ENCODE results near the gene PTBP3. TPM values are rescaled to one million over a fixed set of nuclear protein-coding genes. Genes with fewer than 3 reads are reported as not detected.
A peak's percentile ranks its signal among the peaks of the same experiment; 100 is the strongest.

The PTBP3 gene
- total and polyA plus RNA-seq, 2 of the 13 experiments (the other 11 are each of a cell fraction or from before 2014, with no cell fraction given) = 52.8 to 61.1 TPM

- TF ChIP-seq THAP9 (CRISPR knock-in tag; IDR thresholded peaks at IDR 0.05; ENCODE audit: borderline replicate concordance) = peak; percentile 20; the same call in 1 of the 2 replicates
- no peak for TF ChIP-seq POLR2AphosphoS2 (IDR thresholded peaks at IDR 0.05; ENCODE audit: low read depth, low read length)
- 0 out of 2 replicates have a peak, but pooled peaks have one; percentile 47 for TF ChIP-seq ZBTB8A (CRISPR knock-in tag; IDR thresholded peaks at IDR 0.05; ENCODE audit: borderline replicate concordance, low read depth)
- no peak for TF ChIP-seq ZNF780A (CRISPR knock-in tag; IDR thresholded peaks at IDR 0.05)
- TF ChIP-seq ZNF431 (CRISPR knock-in tag; IDR thresholded peaks at IDR 0.05; ENCODE audit: borderline replicate concordance, low read depth) = no peak; the same call in 1 of the 2 replicates
- TF ChIP-seq FOSL2 (CRISPR knock-in tag; IDR thresholded peaks at IDR 0.05) = no peak
- no peak for TF ChIP-seq PRPF4 (IDR thresholded peaks at IDR 0.05; ENCODE audit: low read depth, low read length, poor library complexity, severe bottlenecking)
- no peak; the same call in 1 of the 2 replicates for TF ChIP-seq ZNF503 (CRISPR knock-in tag; IDR thresholded peaks at IDR 0.05)
- TF ChIP-seq KLF13 (CRISPR knock-in tag; IDR thresholded peaks at IDR 0.05) = no peak
- TF ChIP-seq ZNF441 (CRISPR knock-in tag; IDR thresholded peaks at IDR 0.05; ENCODE audit: borderline replicate concordance) = peak; percentile 83; the same call in 1 of the 2 replicates
- TF ChIP-seq MAZ (IDR thresholded peaks at IDR 0.05; ENCODE audit: borderline replicate concordance, low read depth, low read length) = peak; percentile 67; the same call in 1 of the 2 replicates
- peak; percentile 65; the same call in 1 of the 2 replicates for TF ChIP-seq MAZ (CRISPR knock-in tag; IDR thresholded peaks at IDR 0.05; ENCODE audit: low read depth)
- TF ChIP-seq ZNF670 (CRISPR knock-in tag; IDR thresholded peaks at IDR 0.05; ENCODE audit: borderline replicate concordance) = peak; percentile 74; the same call in 1 of the 2 replicates
- no peak for TF ChIP-seq ZBTB7A (CRISPR knock-in tag; IDR thresholded peaks at IDR 0.05)
- no peak for TF ChIP-seq PCBP1 (IDR thresholded peaks at IDR 0.05; ENCODE audit: borderline replicate concordance, low read depth, low read length)
- TF ChIP-seq SP5 (CRISPR knock-in tag; IDR thresholded peaks at IDR 0.05; ENCODE audit: borderline replicate concordance, low read depth) = peak; percentile 55; the same call in 1 of the 2 replicates
- no peak for TF ChIP-seq GPN1 (CRISPR knock-in tag; IDR thresholded peaks at IDR 0.05; ENCODE audit: borderline replicate concordance)
- peak; percentile 58; the same call in 1 of the 2 replicates for TF ChIP-seq KAT8 (CRISPR knock-in tag; IDR thresholded peaks at IDR 0.05)
- no peak for TF ChIP-seq SRF (IDR thresholded peaks at IDR 0.05; ENCODE audit: low read depth, low read length)
- 0 out of 2 replicates have a peak, but pooled peaks have one; percentile 20 for TF ChIP-seq ZNF792 (CRISPR knock-in tag; IDR thresholded peaks at IDR 0.05)
- no peak for TF ChIP-seq THYN1 (CRISPR knock-in tag; IDR thresholded peaks at IDR 0.05; ENCODE audit: borderline replicate concordance, low read depth)
- no peak for TF ChIP-seq PAF1 (CRISPR knock-in tag; IDR thresholded peaks at IDR 0.05)
- TF ChIP-seq SNAPC5 (CRISPR knock-in tag; IDR thresholded peaks at IDR 0.05; ENCODE audit: borderline replicate concordance) = no peak
- TF ChIP-seq ZNF326 (CRISPR knock-in tag; IDR thresholded peaks at IDR 0.05; ENCODE audit: borderline replicate concordance) = no peak
- TF ChIP-seq BHLHE40 (IDR thresholded peaks at IDR 0.05; ENCODE audit: low read length) = no peak
- no peak for TF ChIP-seq ZSCAN25 (CRISPR knock-in tag; IDR thresholded peaks at IDR 0.05)
Measured at GRCh38 chr9:112379177-112380101, 46.0 kb upstream of the PTBP3 start (continued).
